SW480 (cell line): ENCODE measurements around the gene NDUFB4.
"Not testable (repeated sequence)": the region's sequence is repeated elsewhere in the genome, so short reads cannot be mapped to it uniquely, and the experiment has no call there.

ENCODE experiments used
- DNase-seq: peaks from one replicate; pipeline ENCODE4 v3.0.0-alpha.2; 2016; ENCODE audit warnings: low spot score

NDUFB4 gene

GRCh38 chr3:120637851-120638559, 41.9 kb downstream of the NDUFB4 start:
- DNase-seq: no peak

- not testable (repeated sequence) for DNase-seq
Observed at GRCh38 chr3:120638820-120639219, 42.7 kb downstream of the NDUFB4 start.

GRCh38 chr3:120640231-120640630, 44.1 kb downstream of the NDUFB4 start:
- no peak for DNase-seq

GRCh38 chr3:120641696-120642246, 45.6 kb downstream of the NDUFB4 start:
- no peak for DNase-seq

- no peak for DNase-seq
Observed at GRCh38 chr3:120642368-120642948, 46.3 kb downstream of the NDUFB4 start.

GRCh38 chr3:120645083-120645845, 49.1 kb downstream of the NDUFB4 start:
- DNase-seq: no peak

- DNase-seq: no peak
Observed at GRCh38 chr3:120646771-120647432, 50.8 kb downstream of the NDUFB4 start.

- DNase-seq: no peak
Observed at GRCh38 chr3:120648290-120648689, 52.2 kb downstream of the NDUFB4 start.

GRCh38 chr3:120649830-120650233, 53.7 kb downstream of the NDUFB4 start:
- DNase-seq: no peak

GRCh38 chr3:120650311-120650710, 54.2 kb downstream of the NDUFB4 start:
- DNase-seq: no peak
